ENCODE data around the gene TAS2R8.

GRCh38 chr12:10826258-10826657 lies 19.2 kb upstream of the TAS2R8 start, which contains the start of gene TAS2R10:
- TF ChIP-seq SUZ12 (IDR thresholded peaks at IDR 0.05; ENCODE audit: extremely low read depth, insufficient read depth, insufficient read length) (no peak), YY1 (IDR thresholded peaks at IDR 0.05; ENCODE audit: insufficient read depth, insufficient read length) (no peak)
